DOHH2 (cell line): Measurements from ENCODE around the gene DCDC2.

Experiments used
- H3F3A ChIP-seq: fragments of 200-600 bp; sonication (generic), shearing (Covaris generic); 2 replicates; pipeline ENCODE4 v1.6.0; 2016; ENCODE audit warnings: antibody characterized with exemption, mild to moderate bottlenecking; ENCODE audit not compliant: control insufficient read depth, insufficient read depth
- H3K27ac ChIP-seq: fragments of 200-600 bp; sonication (generic); 2 replicates; pipeline ENCODE4 v1.5.1; 2014; ENCODE audit warnings: low read depth, mild to moderate bottlenecking, low read length, moderate library complexity
- H3K27me3 ChIP-seq: fragments of 200-600 bp; sonication (generic); 2 replicates; pipeline ENCODE4 v1.6.1; 2014; ENCODE audit warnings: mild to moderate bottlenecking, low read length, mixed read lengths; ENCODE audit not compliant: control insufficient read depth
- H3K36me3 ChIP-seq: fragments of 200-600 bp; sonication (generic); 2 replicates; pipeline ENCODE4 v1.6.1; 2014; ENCODE audit warnings: mild to moderate bottlenecking, low read length, moderate library complexity, mixed read lengths; ENCODE audit not compliant: control insufficient read depth
- H3K4me1 ChIP-seq: fragments of 200-600 bp; sonication (generic); 2 replicates; pipeline ENCODE4 v1.6.1; 2014; ENCODE audit warnings: mild to moderate bottlenecking, low read length, mixed read lengths; ENCODE audit not compliant: control insufficient read depth
- H3K4me2 ChIP-seq: fragments of 200-600 bp; sonication (generic); 2 replicates; pipeline ENCODE4 v1.6.0; 2014; ENCODE audit warnings: mild to moderate bottlenecking, low read length, moderate library complexity
- H3K4me3 ChIP-seq: fragments of 200-600 bp; sonication (generic); 2 replicates; pipeline ENCODE4 v1.5.1; 2014; ENCODE audit warnings: mild to moderate bottlenecking, low read length, mixed read lengths
- H3K79me2 ChIP-seq: fragments of 200-600 bp; sonication (generic); 2 replicates; pipeline ENCODE4 v1.6.1; 2014; ENCODE audit warnings: mild to moderate bottlenecking, low read length, mixed read lengths; ENCODE audit not compliant: control insufficient read depth
- H3K9me2 ChIP-seq: fragments of 200-600 bp; sonication (generic); replicated peaks from 2 replicates; pipeline ENCODE4 v1.6.1; 2014; ENCODE audit warnings: mild to moderate bottlenecking, low read length, mixed read lengths; ENCODE audit not compliant: control insufficient read depth
- H3K9me3 ChIP-seq: fragments of 200-600 bp; sonication (generic); 2 replicates; pipeline ENCODE4 v1.6.1; 2014; ENCODE audit warnings: antibody characterized with exemption, low read length, mixed read lengths; ENCODE audit not compliant: control insufficient read depth, insufficient read depth
- H4K20me1 ChIP-seq: fragments of 200-600 bp; sonication (generic); 2 replicates; pipeline ENCODE4 v1.6.0; 2014; ENCODE audit warnings: low read depth, mild to moderate bottlenecking, antibody characterized with exemption, low read length, moderate library complexity; ENCODE audit not compliant: control insufficient read depth, insufficient read depth
- CTCF ChIP-seq: fragments of 200-600 bp; sonication (generic); IDR thresholded peaks from one replicate; pipeline ENCODE4 v1.5.1; 2014; ENCODE audit warnings: antibody characterized with exemption, mild to moderate bottlenecking, low read depth, low read length; ENCODE audit not compliant: poor library complexity, severe bottlenecking
- EZH2phosphoT487 ChIP-seq: fragments of 200-600 bp; sonication (generic); IDR thresholded peaks from 2 replicates; pipeline ENCODE4 v1.6.1; 2017; ENCODE audit warnings: borderline replicate concordance, mild to moderate bottlenecking, antibody characterized with exemption, low read length, moderate library complexity, mixed read lengths

The DCDC2 gene

GRCh38 chr6:24140591-24140990 is 217.3 kb downstream of the DCDC2 start:
- Histone ChIP-seq H3K36me3 (no peaks in the 10 kb centered on the region), H4K20me1 (no peaks in the 10 kb centered on the region), H3K4me2 (no peak overlapping the region), H3K9me3 (peaks cover 6% of the 10 kb centered on the region; the same call in 1 of the 2 replicates), H3K4me1 (no peaks in the 10 kb centered on the region), H3F3A (no peaks in the 10 kb centered on the region), H3K27me3 (no peaks in the 10 kb centered on the region), H3K4me3 (no peak overlapping the region), H3K9me2 (no peaks in the 10 kb centered on the region), H3K27ac (no peak overlapping the region), H3K79me2 (no peaks in the 10 kb centered on the region)
- no peak for TF ChIP-seq EZH2phosphoT487
- no peak for TF ChIP-seq CTCF

- H3K27me3 ChIP-seq, result no peaks in the 10 kb centered on the region
- H3K4me3 ChIP-seq, result no peak overlapping the region
- no peaks in the 10 kb centered on the region for H3F3A ChIP-seq
- peaks cover 6% of the 10 kb centered on the region; the same call in 1 of the 2 replicates for H3K9me3 ChIP-seq
- H3K4me1 ChIP-seq, result no peaks in the 10 kb centered on the region
- H3K9me2 ChIP-seq, result no peaks in the 10 kb centered on the region
- no peaks in the 10 kb centered on the region for H3K36me3 ChIP-seq
- no peak overlapping the region for H3K4me2 ChIP-seq
- H3K27ac ChIP-seq, result no peak overlapping the region
- no peaks in the 10 kb centered on the region for H3K79me2 ChIP-seq
- no peaks in the 10 kb centered on the region for H4K20me1 ChIP-seq
- TF ChIP-seq EZH2phosphoT487, result no peak
- no peak for TF ChIP-seq CTCF
Measured at GRCh38 chr6:24139639-24140038, 218.2 kb downstream of the DCDC2 start.

- Histone ChIP-seq H3F3A (no peaks in the 10 kb centered on the region), H3K27me3 (no peaks in the 10 kb centered on the region), H3K9me3 (peaks cover 6% of the 10 kb centered on the region; the same call in 1 of the 2 replicates), H3K9me2 (no peaks in the 10 kb centered on the region), H3K4me1 (no peaks in the 10 kb centered on the region), H3K4me2 (no peak overlapping the region), H3K4me3 (no peak overlapping the region), H3K36me3 (no peaks in the 10 kb centered on the region), H3K27ac (no peak overlapping the region), H3K79me2 (no peaks in the 10 kb centered on the region), H4K20me1 (no peaks in the 10 kb centered on the region)
- TF ChIP-seq CTCF, result no peak
- TF ChIP-seq EZH2phosphoT487, result no peak
Measured at GRCh38 chr6:24139080-24139479, 218.8 kb downstream of the DCDC2 start.
